Endothelial cell of umbilical vein (primary cell): ENCODE data around the gene COQ8A. TPM values are rescaled to one million over a fixed set of nuclear protein-coding genes. Genes with fewer than 3 reads are reported as not detected.

Experiments
- BruUV-seq: library from RNA; stranded (reverse); fragments of 400-500 nt; replicated peaks from 2 replicates; lab custom pipeline; 2021; lab: Mats Ljungman, UMichigan
- CTCF ChIA-PET: fragments of 300-600, 350-600 bp; sonication (Branson Sonifier 250); formaldehyde crosslinking; loops from one replicate; lab custom pipeline; 2021; ENCODE audit warnings: antibody characterized with exemption, inconsistent platforms; lab: Charles Lee
- POLR2A ChIA-PET: fragments of 300-600, 350-600 bp; sonication (Branson Sonifier 250); formaldehyde crosslinking; loops from one replicate; lab custom pipeline; 2021; ENCODE audit warnings: antibody characterized with exemption, inconsistent platforms; lab: Charles Lee
- DNase-seq: peaks from one replicate; pipeline ENCODE4 v3.0.0-alpha.2; 2011; ENCODE audit warnings: low read depth, low spot score
- FAIRE-seq: peaks from 2 replicates; lab custom pipeline; 2011; peaks lifted over from hg19 to GRCh38; lab: Jason Lieb, UNC
- H2AFZ ChIP-seq: 2 replicates; pipeline ENCODE4 v1.6.0; 2012; ENCODE audit warnings: low read depth, low read length, control low read depth, inconsistent platforms
- H3K27ac ChIP-seq: 2 replicates; pipeline ENCODE4 v1.5.1; 2011; ENCODE audit warnings: low read depth, mild to moderate bottlenecking, control low read depth, low read length, moderate library complexity; ENCODE audit not compliant: insufficient read depth
- H3K27me3 ChIP-seq, 2 experiments: 2 replicates each; pipeline versions ENCODE4 v1.6.0 to v1.6.1; 2011; ENCODE audit warnings: low read length in 2 of 2, mixed read lengths in 1 of 2; ENCODE audit not compliant: control insufficient read depth in 2 of 2, insufficient read depth in 2 of 2
- H3K36me3 ChIP-seq, 2 experiments: 2 replicates in 1 of 2; 3 replicates in 1 of 2; pipeline ENCODE4 v1.5.1; 2011; ENCODE audit warnings: low read length in 2 of 2, mild to moderate bottlenecking in 1 of 2, moderate library complexity in 1 of 2; ENCODE audit not compliant: control insufficient read depth in 2 of 2, insufficient read depth in 2 of 2; ENCODE audit errors: extremely low read depth in 1 of 2
- H3K4me1 ChIP-seq: 3 replicates; pipeline ENCODE4 v1.5.1; 2011; ENCODE audit warnings: mild to moderate bottlenecking, low read length; ENCODE audit not compliant: control insufficient read depth, insufficient read depth; ENCODE audit errors: extremely low read depth
- H3K4me2 ChIP-seq: 2 replicates; pipeline ENCODE4 v1.6.1; 2011; ENCODE audit warnings: low read length, control low read depth, mixed read lengths; ENCODE audit not compliant: insufficient read depth
- H3K4me3 ChIP-seq, 3 experiments: fragments of 200-600 bp in 1 of 3; sonication (generic), shearing (Covaris generic) in 1 of 3; replicated peaks in 1 of 3; 2 replicates each; pipeline ENCODE4 v1.5.1; 2011 to 2016; ENCODE audit warnings: control low read depth in 3 of 3, low read length in 3 of 3, mild to moderate bottlenecking in 2 of 3, inconsistent platforms in 1 of 3, low read depth in 1 of 3, moderate library complexity in 1 of 3; ENCODE audit not compliant: insufficient read depth in 1 of 3
- H3K79me2 ChIP-seq: 2 replicates; pipeline ENCODE4 v1.6.0; 2012; ENCODE audit warnings: low read length, inconsistent platforms; ENCODE audit not compliant: control insufficient read depth, insufficient read depth
- H3K9ac ChIP-seq: replicated peaks from 2 replicates; pipeline ENCODE3; 2011; ENCODE audit warnings: low read length, control low read depth; ENCODE audit not compliant: insufficient read depth; ENCODE audit errors: extremely low read depth
- H3K9me1 ChIP-seq: replicated peaks from 3 replicates; pipeline ENCODE4 v1.6.0; 2011; ENCODE audit warnings: mild to moderate bottlenecking, low read length; ENCODE audit not compliant: control insufficient read depth, insufficient read depth; ENCODE audit errors: extremely low read depth
- H3K9me3 ChIP-seq: replicated peaks from 2 replicates; pipeline ENCODE4 v1.5.1; 2012; ENCODE audit warnings: low read length, inconsistent platforms; ENCODE audit not compliant: control insufficient read depth, insufficient read depth
- H4K20me1 ChIP-seq: replicated peaks from 2 replicates; pipeline ENCODE3; 2011; ENCODE audit warnings: mild to moderate bottlenecking, low read length; ENCODE audit not compliant: control insufficient read depth, insufficient read depth; ENCODE audit errors: extremely low read depth
- CTCF ChIP-seq, 2 donors: IDR thresholded peaks; 1 replicate in 1 of 2; 2 replicates in 1 of 2; pipeline ENCODE4 v1.5.1; 2011; ENCODE audit warnings: low read length in 2 of 2, mild to moderate bottlenecking in 2 of 2, moderate library complexity in 2 of 2, control low read depth in 1 of 2, inconsistent platforms in 1 of 2, low read depth in 1 of 2; ENCODE audit not compliant: insufficient read depth in 1 of 2; ENCODE audit errors: extremely low read depth in 1 of 2
- EZH2 ChIP-seq: IDR thresholded peaks from 2 replicates; pipeline ENCODE4 v1.6.1; 2012; ENCODE audit warnings: borderline replicate concordance, low read depth, mild to moderate bottlenecking, moderate library complexity, low read length, inconsistent platforms; ENCODE audit not compliant: severe bottlenecking
- FOS ChIP-seq: IDR thresholded peaks from 2 replicates; pipeline ENCODE4 v1.6.1; 2011; ENCODE audit warnings: mild to moderate bottlenecking, low read length, moderate library complexity, borderline replicate concordance; ENCODE audit not compliant: insufficient read depth
- GATA2 ChIP-seq: IDR thresholded peaks from 2 replicates; pipeline ENCODE4 v1.7.0; 2011; ENCODE audit warnings: low read depth, mild to moderate bottlenecking, moderate library complexity, mixed read lengths, low read length; ENCODE audit not compliant: insufficient read length, insufficient read depth
- JUN ChIP-seq: IDR thresholded peaks from 2 replicates; pipeline ENCODE4 v1.6.1; 2011; ENCODE audit warnings: borderline replicate concordance, low read depth; ENCODE audit not compliant: insufficient read length, insufficient read depth
- MAX ChIP-seq: IDR thresholded peaks from 2 replicates; pipeline ENCODE4 v1.6.1; 2011; ENCODE audit not compliant: insufficient read depth, insufficient read length
- MYC ChIP-seq: IDR thresholded peaks from one replicate; pipeline ENCODE4 v1.6.1; 2011; ENCODE audit warnings: mild to moderate bottlenecking, low read depth, low read length
- POLR2A ChIP-seq: IDR thresholded peaks from 2 replicates; pipeline ENCODE4 v1.6.1; 2012; ENCODE audit warnings: low read depth, mild to moderate bottlenecking, control low read depth, low read length
- POLR2AphosphoS5 ChIP-seq: IDR thresholded peaks from 2 replicates; pipeline ENCODE4 v1.6.1; 2012; ENCODE audit warnings: low read depth, mild to moderate bottlenecking, control low read depth, low read length, moderate library complexity; ENCODE audit not compliant: insufficient read depth
- dilution Hi-C: fragments of 300-500 bp; cut with MboI; formaldehyde crosslinking; loops from one replicate; pipeline ENCODE4 v1.15.0; 2019; ENCODE audit warnings: low sequenced_read_pairs; ENCODE audit not compliant: extremely low pct_ligation_motif_present
- intact Hi-C: fragments of 100-400 bp; cut with micrococcal nuclease; formaldehyde crosslinking; loops from one replicate; pipeline ENCODE4 v1.10.0; 2022
- polyA plus RNA-seq, 4 experiments: library from polyadenylated mRNA; depleted of rRNA in 3 of 4; stranded (reverse) in 3 of 4; unstranded in 1 of 4; fragments of >200 nt; gene quantifications; 2 replicates each; pipeline versions ENCODE4 v1.2.1 to v1.2.3, GENCODE V29; 2011 to 2012; ENCODE audit warnings: missing spikeins in 1 of 4
- small RNA-seq: library from RNA; depleted of rRNA; stranded (forward); fragments of <200 nt; gene quantifications from one replicate; pipeline ENCODE3, GENCODE V24; 2012; ENCODE audit warnings: low replicate concordance, low read depth; ENCODE audit not compliant: insufficient read depth, insufficient read length
- total RNA-seq: library from RNA; stranded (reverse); gene quantifications from 2 replicates; pipeline ENCODE4 v1.2.3, GENCODE V29; 2021

COQ8A gene
- total and polyA plus RNA-seq, 2 donors (not counting 3 experiments of a cell fraction or from before 2014, with no cell fraction given): 6.8 to 9.4 TPM

GRCh38 chr1:227037121-227037520, 97.0 kb downstream of the COQ8A start:
- no TSS peak for BruUV-seq
- no peaks in the 10 kb centered on the region for H3K9me3 ChIP-seq
- DNase-seq: no peak
- no peaks in the 10 kb centered on the region for H3K79me2 ChIP-seq
- POLR2A ChIA-PET: no interaction called here
- H3K4me3 ChIP-seq: no peak overlapping the region
- no peaks in the 10 kb centered on the region for H3K4me1 ChIP-seq
- H3K27ac ChIP-seq: no peak overlapping the region
- H3K4me2 ChIP-seq: no peak overlapping the region
- peaks cover 15% of the 10 kb centered on the region in 2 experiments for H3K36me3 ChIP-seq
- no peaks in the 10 kb centered on the region for H3K9me1 ChIP-seq
- no peaks in the 10 kb centered on the region for H3K27me3 ChIP-seq
- FAIRE-seq: no peak
- dilution Hi-C loops: no loop called here
- no peaks in the 10 kb centered on the region for H4K20me1 ChIP-seq
- TF ChIP-seq EZH2 (no peak), POLR2A (no peak), MYC (no peak), JUN (no peak), MAX (no peak), GATA2 (no peak), CTCF (IDR thresholded peaks at IDR 0.05; ENCODE audit: extremely low read depth in 1 of 2, insufficient read depth in 1 of 2, low read depth in 1 of 2, low read length in 2 of 2) (no peak), FOS (no peak), POLR2AphosphoS5 (no peak)
- CTCF ChIA-PET: interaction anchor here (0.6 kb wide), 1 partner anchor 9 kb away, joined by 3 read pairs; no protein-coding TSS in a partner anchor
- intact Hi-C loops: no loop called here
- no peak overlapping the region for H2AFZ ChIP-seq
- H3K9ac ChIP-seq: no peak overlapping the region

Small RNA genes within 50 kb of the gene (small RNA-seq; reads per million reads assigned to genes)
- gene AL353689.1: not detected

Other genes with a start within 250 kb of the COQ8A start
- gene ITPKB, start 201.0 kb upstream of the COQ8A start, total RNA-seq: 34.8 and 37.2 TPM in 2 replicates
- gene ITPKB, start 201.0 kb upstream of the COQ8A start, polyA plus RNA-seq: 7.2 and 7.7 TPM in 2 replicates
- gene PSEN2, start 69.7 kb upstream of the COQ8A start, total RNA-seq: 12.5 and 17.1 TPM in 2 replicates
- 18.1 and 19.3 TPM in 2 replicates for gene PSEN2, start 69.7 kb upstream of the COQ8A start, polyA plus RNA-seq